Inflammatory macrophage treated with lipopolysaccharide for 1 hour (primary cell): ENCODE results near the gene DNAI1.

Source experiments
- DNase-seq, 2 donors: peaks; one replicate each; pipeline ENCODE4 v3.0.0-alpha.2; 2020 to 2022

The DNAI1 gene

DNA sequence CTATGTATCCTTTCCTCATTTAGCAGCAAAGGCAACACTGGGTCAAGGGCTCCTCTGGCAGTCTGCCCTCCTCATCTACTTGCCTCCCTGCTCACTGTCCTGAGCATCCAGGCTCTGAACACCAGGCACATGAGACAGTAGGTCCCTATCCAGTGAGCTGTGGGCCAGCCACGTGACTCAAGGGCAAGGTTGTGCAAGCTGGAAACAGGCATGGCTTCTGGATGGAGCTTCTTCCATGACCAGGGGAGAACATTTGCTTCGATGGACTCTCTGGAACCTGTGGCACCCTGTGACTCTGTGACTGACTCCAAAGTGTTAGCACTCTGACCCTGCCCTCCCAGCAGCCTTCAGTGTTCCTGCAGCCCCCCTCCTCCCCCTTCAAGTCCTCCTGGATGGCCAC lies 33.0 kb downstream of the DNAI1 start:
- no peak for DNase-seq

GRCh38 chr9:34492051-34492450 lies 33.4 kb downstream of the DNAI1 start:
- no peak for DNase-seq

DNA sequence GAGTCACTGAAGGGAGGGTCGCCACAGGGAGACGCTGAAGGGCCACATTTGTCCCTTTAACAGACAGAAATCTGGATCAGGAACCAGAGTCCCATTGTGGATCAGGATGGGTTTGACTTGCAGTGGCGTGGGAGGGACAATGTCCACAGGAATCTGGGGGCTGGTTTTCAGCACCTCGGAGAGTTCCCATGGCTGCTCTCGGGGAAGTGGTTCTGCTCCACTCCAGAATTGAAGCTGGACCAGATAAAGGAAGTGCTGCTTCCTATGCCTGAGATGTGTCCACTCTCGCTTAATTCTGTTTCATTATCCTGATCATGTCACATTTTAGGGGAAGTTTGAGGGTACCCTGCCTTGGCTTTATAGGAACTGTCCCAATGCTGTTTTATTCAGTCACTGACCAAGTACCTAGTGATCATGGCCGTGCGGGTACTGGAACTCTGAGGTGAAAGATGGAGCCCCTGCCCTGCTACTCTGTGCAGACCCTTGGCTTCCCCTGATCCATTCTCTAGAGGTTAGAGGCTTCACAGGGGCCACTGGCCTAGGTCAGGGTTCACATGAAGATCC lies 35.4 kb downstream of the DNAI1 start:
- DNase-seq = peak; percentile 36 to 67

DNA sequence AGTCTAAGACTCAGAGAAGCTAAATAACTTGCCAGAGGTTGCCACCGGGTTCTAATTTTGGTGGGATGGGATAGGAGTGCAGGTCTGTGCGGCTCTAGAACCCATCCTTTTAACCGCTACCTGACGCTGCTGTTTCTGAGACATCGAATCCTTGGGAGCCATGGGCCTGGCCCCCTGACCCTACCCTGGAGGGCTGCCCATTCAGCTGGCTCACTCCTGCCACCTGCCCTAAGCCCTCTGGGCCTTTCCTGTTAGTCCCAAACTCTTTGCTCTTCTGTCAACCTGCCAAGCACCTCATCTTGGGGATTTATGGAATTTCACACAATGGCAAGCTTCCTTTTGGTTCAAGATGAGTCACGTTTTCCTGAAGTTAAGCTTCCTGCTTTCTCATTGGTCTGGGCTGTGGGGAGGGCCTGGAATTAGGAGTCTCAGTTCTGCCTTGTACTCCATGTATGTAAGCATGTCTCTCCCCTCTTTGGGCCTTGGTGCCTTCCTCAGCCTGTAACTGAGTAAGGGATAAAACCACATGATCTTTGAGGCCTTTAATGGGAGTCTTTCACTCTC lies 37.6 kb downstream of the DNAI1 start:
- no peak for DNase-seq

GRCh38 chr9:34498553-34498952 lies 39.9 kb downstream of the DNAI1 start:
- no peak for DNase-seq

- DNase-seq = no peak
Observed at GRCh38 chr9:34499076-34499475, 40.5 kb downstream of the DNAI1 start.

GRCh38 chr9:34500623-34501267 lies 42.1 kb downstream of the DNAI1 start:
- DNase-seq = peak; percentile 11 to 87

- DNase-seq = no peak
Observed at GRCh38 chr9:34501372-34501771, 42.8 kb downstream of the DNAI1 start.

DNA sequence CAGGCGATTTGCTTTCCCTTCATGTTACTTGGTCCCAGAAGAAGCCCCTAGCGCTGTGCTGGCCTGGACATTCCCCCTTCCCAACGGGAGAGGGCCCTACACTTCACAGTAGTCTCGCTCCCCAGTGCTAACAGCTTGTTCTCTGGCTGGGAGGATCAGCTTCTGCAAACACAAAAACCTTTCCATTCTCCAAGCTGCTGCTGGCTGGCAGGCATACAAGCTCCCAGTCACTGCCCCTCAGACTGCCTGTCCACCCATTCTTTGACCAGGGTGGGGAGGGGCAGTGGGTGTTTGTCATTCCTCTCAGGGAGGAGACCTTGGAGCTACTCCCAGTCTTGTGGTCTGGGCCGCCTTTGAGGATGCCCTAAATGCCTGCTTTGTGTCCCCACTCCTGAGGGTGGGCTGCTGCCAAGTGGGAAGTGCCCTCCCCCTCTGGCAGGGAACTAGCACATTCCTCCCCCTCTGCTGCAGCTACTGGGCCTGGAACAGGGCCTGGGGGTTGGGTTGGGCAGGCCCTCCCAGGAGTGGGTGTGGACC lies 43.4 kb downstream of the DNAI1 start:
- DNase-seq = no peak

GRCh38 chr9:34502471-34502870 lies 43.9 kb downstream of the DNAI1 start:
- DNase-seq = no peak

- no peak for DNase-seq
Observed at GRCh38 chr9:34502891-34503290, 44.3 kb downstream of the DNAI1 start.

- DNase-seq = no peak
Observed at GRCh38 chr9:34503406-34503805, 44.8 kb downstream of the DNAI1 start.

DNA sequence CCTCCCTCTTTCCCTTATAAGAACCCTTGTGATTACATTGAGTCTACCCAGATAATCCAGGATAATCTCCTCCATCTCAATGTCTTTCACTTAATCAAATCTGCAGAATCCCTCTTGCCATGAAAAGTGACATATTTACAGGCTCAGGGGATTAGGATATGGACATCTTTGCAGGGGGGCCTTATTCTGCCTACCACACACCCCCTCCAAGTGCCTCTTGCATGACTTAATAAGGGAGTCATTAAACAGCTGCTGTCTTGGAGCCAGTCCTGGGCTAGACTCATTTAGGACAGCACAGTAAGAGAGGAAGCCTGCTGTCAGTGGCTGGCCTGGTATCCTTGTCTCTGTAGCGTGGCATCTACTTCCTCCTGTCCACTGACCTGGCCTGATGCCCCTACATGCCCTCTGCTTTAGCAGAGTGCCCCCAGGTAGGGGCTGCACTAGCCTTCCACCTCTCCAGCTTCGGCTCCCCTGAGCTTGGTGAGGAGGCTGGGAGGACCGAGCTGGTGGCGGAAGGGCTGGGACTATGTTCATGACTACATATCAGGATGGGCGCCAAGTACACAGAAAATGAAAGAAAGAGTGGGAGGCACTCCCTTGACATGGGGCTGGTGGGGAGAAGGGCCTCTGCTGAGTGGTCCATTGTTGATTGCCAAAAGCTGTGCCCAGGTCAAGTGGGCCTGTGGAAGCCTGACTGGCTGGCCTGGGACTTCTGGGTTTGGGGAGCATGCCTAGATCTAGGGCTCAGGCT lies 46.9 kb downstream of the DNAI1 start:
- DNase-seq = no peak

DNA sequence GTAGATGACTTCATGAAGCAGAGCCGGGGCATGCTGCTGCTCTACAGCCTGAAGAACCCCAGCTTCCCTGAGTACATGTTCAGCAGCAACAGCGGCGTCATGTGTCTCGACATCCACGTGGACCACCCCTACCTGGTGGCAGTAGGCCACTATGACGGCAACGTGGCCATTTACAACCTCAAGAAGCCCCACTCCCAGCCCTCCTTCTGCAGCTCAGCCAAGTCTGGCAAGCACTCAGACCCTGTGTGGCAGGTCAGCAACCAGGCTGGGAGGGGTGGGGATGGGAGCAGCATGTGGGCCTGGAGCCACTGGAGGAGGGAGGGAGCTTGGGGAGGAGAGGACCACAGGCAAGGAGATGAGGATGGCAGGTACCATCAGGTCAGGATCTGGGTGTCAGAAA lies 48.0 kb downstream of the DNAI1 start:
- no peak for DNase-seq

- no peak for DNase-seq
Observed at GRCh38 chr9:34507556-34507955, 49.0 kb downstream of the DNAI1 start.

GRCh38 chr9:34507966-34508365 lies 49.4 kb downstream of the DNAI1 start:
- DNase-seq = no peak

- DNase-seq = no peak
Observed at GRCh38 chr9:34508463-34508862, 49.9 kb downstream of the DNAI1 start.

DNA sequence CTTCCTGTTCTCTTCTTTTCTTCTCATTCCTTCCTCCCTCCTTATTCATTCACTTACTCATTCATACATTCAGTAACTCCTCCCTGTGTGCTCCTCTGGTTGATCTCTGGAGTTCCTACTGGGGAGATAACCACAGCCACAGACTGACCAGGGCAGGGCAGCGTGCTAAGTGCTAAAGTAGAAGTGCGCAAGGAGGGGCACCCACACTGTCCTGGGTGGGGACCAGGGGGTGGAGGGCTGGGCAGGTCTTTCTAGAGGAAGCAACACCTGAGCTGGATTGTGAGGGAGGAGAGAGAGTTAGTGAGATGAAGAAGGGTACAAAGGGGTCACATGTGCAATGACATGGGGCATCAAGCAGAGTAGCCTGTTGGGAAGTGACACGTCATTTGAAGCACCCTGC lies 50.3 kb downstream of the DNAI1 start:
- DNase-seq = no peak

DNA sequence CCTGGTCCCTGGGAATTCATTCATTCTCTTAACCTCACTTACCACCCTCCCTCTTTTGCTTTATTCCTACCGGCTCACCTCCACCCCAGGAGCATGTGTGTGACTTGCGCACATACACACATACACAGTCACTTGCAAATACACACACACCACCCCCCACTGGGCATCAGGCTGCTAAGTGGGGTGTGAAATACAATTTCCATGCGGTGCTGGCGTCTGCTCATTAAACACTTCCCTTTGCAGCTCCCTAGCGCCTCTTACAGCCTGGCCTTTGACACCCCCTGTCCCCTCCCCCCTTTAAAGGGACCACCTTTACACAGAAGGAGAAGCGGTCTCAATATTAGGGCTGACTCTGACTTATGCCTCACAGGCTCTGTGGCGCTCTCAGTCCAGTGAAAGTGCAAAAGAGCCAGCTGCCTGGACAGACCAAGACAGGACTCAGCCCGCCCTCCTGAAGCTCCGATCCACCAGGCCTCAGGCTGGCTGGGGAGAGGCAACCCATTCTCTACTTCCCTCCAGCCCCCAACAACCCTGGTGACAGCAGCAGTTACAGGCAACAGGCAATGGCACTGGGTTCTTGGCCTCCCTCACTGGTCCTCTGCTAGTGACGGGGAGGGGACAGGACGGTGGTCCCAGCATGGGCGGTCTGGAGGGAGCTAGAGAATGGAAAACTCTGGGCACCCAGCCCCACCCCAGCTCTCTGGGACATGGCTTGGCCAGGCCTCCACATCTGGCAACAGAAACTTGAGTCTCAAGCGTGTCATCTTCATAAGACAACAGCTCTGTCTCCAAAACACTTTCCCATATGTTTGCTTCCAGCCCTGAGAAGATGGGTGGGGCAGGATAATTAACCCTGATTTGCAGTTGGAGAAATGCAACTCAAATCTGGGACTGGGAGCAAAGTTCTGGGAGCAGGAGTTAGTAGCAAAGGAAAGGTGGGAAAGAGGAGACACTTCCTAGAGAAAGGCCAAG lies 52.2 kb downstream of the DNAI1 start:
- DNase-seq = no peak

DNA sequence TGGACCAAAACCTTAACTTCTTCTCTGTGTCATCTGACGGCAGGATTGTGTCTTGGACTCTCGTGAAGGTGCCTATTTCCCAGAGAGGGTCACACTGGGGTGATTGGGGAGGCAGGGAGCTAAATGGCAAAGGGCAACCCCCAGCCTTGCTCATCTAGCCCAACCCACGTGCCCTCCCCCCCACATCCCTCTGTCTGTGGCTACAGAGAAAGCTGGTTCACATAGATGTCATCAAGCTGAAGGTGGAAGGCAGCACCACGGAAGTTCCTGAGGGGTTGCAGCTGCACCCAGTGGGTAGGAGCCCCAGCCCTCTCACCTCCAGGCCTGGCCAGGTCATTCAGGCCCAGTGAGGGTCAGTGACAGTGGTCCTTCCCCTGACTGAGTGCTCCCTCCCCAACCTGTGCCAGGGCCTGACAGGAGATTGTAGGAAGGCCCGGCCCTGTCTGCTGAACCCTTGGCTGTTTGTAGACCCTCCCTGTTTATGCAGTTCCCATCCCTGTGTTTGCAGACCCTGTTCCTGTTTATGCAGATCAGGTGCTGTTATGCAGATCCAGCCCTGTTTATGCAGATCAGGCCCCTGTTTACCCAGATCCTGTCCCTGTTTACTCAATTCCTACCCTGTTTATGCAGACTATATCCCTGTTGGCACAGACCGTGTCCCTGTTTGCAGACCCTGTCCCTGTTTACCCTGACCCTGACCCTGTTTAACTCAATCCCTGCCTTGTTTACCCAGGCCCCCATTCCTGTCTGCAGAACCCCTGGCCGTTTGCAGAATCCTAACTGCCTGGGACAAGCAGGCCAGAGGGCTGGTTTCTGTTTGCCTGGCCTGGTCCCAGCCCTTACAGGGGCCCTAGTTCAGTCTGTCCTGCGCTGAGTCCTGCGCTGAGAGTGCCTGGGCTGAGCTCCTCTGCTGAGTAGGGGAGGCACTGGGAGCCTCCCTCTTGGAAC lies 53.8 kb downstream of the DNAI1 start:
- DNase-seq = no peak

GRCh38 chr9:34513567-34514214 lies 55.1 kb downstream of the DNAI1 start:
- no peak for DNase-seq
